ENCODE results near the gene UTF1.

Gene UTF1

GRCh38 chr10:133214468-133215410 lies 15.3 kb upstream of the UTF1 start:
- ChIA-PET POLR2A (no interaction called here), CTCF (interaction anchor here (1.0 to 1.5 kb wide), 2 partner anchors 71 kb away, joined by 4 to 5 read pairs; no protein-coding TSS in a partner anchor)
- Histone ChIP-seq H3K4me3 (ENCODE audit: low read depth, low read length) (no peak overlapping the region), H3K4me1 (ENCODE audit: control insufficient read depth, insufficient read depth, low read length) (no peaks in the 10 kb centered on the region), H3K36me3 (ENCODE audit: control insufficient read depth in 2 of 2, insufficient read depth in 1 of 2, low read length in 2 of 2) (no peaks in the 10 kb centered on the region), H3K27ac (ENCODE audit: extremely low read depth, low read depth, low read length) (no peak overlapping the region), H3K9me3 (ENCODE audit: control insufficient read depth, insufficient read depth, low read depth, low read length) (no peaks in the 10 kb centered on the region)
- no peak for TF ChIP-seq KLF8 (tag by site-specific recombination; IDR thresholded peaks at IDR 0.05)
- TF ChIP-seq MYNN (tag by site-specific recombination; IDR thresholded peaks at IDR 0.05; ENCODE audit: borderline replicate concordance), result no peak
- TF ChIP-seq GLIS1 (tag by site-specific recombination; IDR thresholded peaks at IDR 0.05), result peak; percentile 48; the same call in 1 of the 2 replicates
- TF ChIP-seq ZBTB7A (tag by site-specific recombination; IDR thresholded peaks at IDR 0.05; ENCODE audit: low read depth), result no peak
- TF ChIP-seq GLIS2 (tag by site-specific recombination; IDR thresholded peaks at IDR 0.05), result 0 out of 2 replicates have a peak, but pooled peaks have one; percentile 7
- no peak for TF ChIP-seq ZNF654 (tag by site-specific recombination; IDR thresholded peaks at IDR 0.05; ENCODE audit: low read depth)

- TF ChIP-seq ZNF561 (tag by site-specific recombination; IDR thresholded peaks at IDR 0.05; ENCODE audit: borderline replicate concordance) (no peak), SCRT2 (tag by site-specific recombination; IDR thresholded peaks at IDR 0.05) (no peak), ZNF426 (tag by site-specific recombination; IDR thresholded peaks at IDR 0.05) (no peak), ZNF768 (tag by site-specific recombination; IDR thresholded peaks at IDR 0.05) (no peak), TRIM28 (IDR thresholded peaks at IDR 0.05; ENCODE audit: borderline replicate concordance, low read length) (no peak), ZBTB1 (tag by site-specific recombination; IDR thresholded peaks at IDR 0.05) (no peak), ZNF548 (tag by site-specific recombination; IDR thresholded peaks at IDR 0.05) (no peak), ZNF558 (tag by site-specific recombination; IDR thresholded peaks at IDR 0.05) (no peak), GLIS1 (tag by site-specific recombination; IDR thresholded peaks at IDR 0.05) (no peak), ZNF707 (tag by site-specific recombination; IDR thresholded peaks at IDR 0.05) (no peak), ZFHX2 (tag by site-specific recombination; conservative IDR thresholded peaks at IDR 0.05) (no peak), ZNF777 (tag by site-specific recombination; IDR thresholded peaks at IDR 0.05; ENCODE audit: borderline replicate concordance) (no peak), ZNF600 (tag by site-specific recombination; IDR thresholded peaks at IDR 0.05) (no peak), ZNF571 (tag by site-specific recombination; IDR thresholded peaks at IDR 0.05) (no peak), KLF9 (tag by site-specific recombination; IDR thresholded peaks at IDR 0.05; ENCODE audit: low read depth) (no peak), ZNF148 (tag by site-specific recombination; IDR thresholded peaks at IDR 0.05; ENCODE audit: borderline replicate concordance) (no peak)
- H3K27ac ChIP-seq (ENCODE audit: extremely low read depth, low read depth, low read length), result no peak overlapping the region
- H3K36me3 ChIP-seq (ENCODE audit: control insufficient read depth in 2 of 2, insufficient read depth in 1 of 2, low read length in 2 of 2), result no peaks in the 10 kb centered on the region
- H3K4me1 ChIP-seq (ENCODE audit: control insufficient read depth, insufficient read depth, low read length), result no peaks in the 10 kb centered on the region
- no peak overlapping the region for H3K4me3 ChIP-seq (ENCODE audit: low read depth, low read length)
- no peaks in the 10 kb centered on the region for H3K9me3 ChIP-seq (ENCODE audit: control insufficient read depth, insufficient read depth, low read depth, low read length)
- ChIA-PET CTCF (interaction anchor here (0.6 to 1.0 kb wide), 2 partner anchors 16 to 72 kb away, joined by 3 to 5 read pairs; no protein-coding TSS in a partner anchor), POLR2A (no interaction called here)
Measured at GRCh38 chr10:133215586-133215985, 14.4 kb upstream of the UTF1 start.
